CD4-positive, alpha-beta T cell treated with Interferon gamma for 1 hour (primary cell): Measurements from ENCODE around the gene KCNAB1.
"Not testable (repeated sequence)": the region's sequence is repeated elsewhere in the genome, so short reads cannot be mapped to it uniquely, and the experiment has no call there.

Experiments used
- DNase-seq: peaks from one replicate; pipeline ENCODE4 v3.0.0-alpha.2; 2020

KCNAB1 gene

DNA sequence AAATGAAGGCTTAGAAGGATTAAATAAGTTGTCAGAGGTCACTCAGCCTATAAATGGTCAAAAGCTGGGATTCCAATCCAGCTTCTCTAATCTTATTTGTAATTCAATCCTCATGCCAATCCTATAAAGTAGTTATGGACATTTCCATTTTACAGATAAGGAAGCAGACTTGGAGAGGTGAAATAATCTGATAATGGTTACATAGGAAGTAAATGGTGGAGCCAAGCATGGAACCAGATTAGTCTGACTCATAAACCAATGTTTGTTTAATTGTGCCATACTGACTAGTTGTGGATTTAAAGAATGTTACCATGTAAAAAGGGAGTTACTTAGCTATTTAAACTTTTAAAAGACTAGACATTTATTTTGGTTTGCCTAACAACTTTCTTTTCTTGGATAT is 59.7 kb downstream of the KCNAB1 start:
- no peak for DNase-seq

GRCh38 chr3:156181509-156181908 is 61.1 kb downstream of the KCNAB1 start:
- DNase-seq: no peak

DNA sequence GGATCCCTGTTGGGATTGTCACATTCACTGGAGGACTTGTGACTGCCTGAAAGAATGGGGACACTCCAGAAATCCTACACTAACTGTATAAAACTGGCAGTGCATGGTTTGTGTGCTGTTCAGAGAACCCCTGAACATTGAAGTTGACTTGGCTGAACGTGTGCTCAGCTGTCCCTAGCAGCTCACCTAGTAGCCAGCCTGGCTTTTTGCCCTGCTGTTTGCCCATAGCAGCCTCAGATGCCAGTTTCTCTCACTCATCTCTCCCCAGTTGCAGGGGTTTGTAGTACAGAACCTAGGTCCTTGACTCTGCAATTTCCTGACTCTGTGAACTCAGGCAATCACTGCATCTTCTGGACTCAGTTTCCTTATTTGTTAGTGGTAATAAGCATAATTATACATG is 63.0 kb downstream of the KCNAB1 start:
- no peak for DNase-seq

- no peak for DNase-seq
Observed at GRCh38 chr3:156184156-156184555, 63.8 kb downstream of the KCNAB1 start.

DNA sequence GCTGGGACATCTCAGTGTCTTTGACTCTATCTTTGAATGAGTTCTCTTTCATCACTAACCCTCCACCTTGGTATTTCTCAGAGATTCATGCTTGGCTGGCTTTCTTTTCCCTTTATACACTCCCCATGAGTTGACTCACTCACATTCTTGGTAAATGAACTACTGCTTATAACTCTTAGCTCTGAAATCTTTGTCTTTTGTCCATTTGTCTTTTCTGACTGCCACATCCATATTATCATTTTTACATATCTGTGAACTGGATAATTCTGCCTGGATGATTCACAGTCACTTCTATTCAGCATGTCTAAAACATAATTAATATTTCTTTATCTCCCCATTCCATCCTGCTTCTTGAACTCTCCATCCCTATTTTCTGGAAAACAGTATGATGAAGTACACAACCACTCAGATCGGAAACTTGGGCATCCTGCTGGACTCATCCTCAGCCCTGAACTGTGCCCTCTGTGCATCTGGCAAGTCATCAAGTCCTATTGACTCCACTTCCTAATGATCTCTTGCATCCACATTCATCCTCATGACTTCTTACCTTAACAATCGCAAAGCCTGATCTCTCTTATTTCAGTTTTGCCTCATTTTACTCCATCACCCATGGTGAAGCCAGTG is 66.9 kb downstream of the KCNAB1 start:
- DNase-seq: no peak

- no peak for DNase-seq
Observed at GRCh38 chr3:156188757-156189156, 68.4 kb downstream of the KCNAB1 start.

DNA sequence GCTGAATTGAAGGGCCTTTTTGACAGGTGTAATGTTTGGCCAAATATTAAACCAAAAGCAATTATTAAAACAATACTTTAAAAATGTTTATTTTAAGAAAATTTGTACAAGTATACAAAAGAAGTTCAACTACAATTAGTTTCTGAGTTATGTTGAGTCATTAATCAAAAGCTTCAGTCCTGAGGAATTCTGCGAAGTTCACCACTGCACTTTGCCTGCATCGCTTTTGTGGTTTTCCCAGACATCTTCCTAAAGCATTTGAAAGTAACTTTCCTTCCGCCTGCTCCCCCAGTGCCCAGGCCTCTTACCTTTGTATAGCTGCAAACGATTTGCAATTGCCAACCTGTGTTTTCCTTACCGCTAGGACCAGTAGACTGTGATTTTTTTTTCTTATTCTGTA is 69.5 kb downstream of the KCNAB1 start:
- DNase-seq: no peak

- not testable (repeated sequence) for DNase-seq
Observed at GRCh38 chr3:156194945-156195344, 74.6 kb downstream of the KCNAB1 start.

GRCh38 chr3:156197152-156197551 is 76.8 kb downstream of the KCNAB1 start:
- DNase-seq: not testable (repeated sequence)

GRCh38 chr3:156201411-156202405 is 81.3 kb downstream of the KCNAB1 start:
- DNase-seq: no peak

- no peak for DNase-seq
Observed at GRCh38 chr3:156206157-156206556, 85.8 kb downstream of the KCNAB1 start.

DNA sequence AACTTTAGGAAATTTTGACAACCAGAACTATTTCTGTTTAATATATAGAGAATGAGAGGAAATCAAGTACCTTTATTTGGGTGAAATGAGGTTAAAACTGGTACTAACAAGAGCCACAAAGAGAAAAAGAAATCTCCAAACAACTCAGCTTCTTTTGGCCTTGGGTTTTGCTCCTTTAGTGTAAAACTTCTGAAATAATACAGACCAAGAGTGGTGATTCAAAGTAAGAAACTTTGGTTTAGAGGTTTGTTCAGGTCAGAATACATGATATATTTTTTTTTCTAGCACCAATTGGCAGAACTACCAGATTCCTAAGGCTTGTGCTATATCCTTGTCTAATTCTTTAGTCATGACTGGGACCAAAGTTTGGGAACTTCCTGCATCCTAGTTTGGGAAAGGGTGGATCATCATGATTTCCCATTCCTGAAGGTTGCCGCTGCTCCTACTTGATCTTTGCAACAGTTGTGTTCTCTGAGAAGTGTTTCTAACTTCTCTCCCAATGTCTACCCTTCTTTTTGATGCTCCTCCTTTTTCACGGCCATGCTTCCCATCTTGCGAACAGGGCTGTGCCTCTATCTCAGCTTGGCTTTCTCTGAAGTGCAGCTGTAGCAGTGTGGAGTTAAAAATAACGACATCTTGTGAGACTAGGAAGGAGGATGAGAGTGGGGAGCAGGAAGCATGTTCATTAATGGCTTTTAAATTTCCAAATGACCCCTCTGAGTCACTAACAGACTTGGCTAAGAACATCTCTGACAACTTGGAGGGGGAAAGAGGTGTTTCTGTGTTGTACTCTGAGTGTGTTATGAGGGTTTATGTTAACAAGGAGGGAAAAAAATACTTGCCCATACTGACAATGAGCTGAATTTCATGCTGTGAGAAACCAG is 87.7 kb downstream of the KCNAB1 start:
- DNase-seq: no peak

DNA sequence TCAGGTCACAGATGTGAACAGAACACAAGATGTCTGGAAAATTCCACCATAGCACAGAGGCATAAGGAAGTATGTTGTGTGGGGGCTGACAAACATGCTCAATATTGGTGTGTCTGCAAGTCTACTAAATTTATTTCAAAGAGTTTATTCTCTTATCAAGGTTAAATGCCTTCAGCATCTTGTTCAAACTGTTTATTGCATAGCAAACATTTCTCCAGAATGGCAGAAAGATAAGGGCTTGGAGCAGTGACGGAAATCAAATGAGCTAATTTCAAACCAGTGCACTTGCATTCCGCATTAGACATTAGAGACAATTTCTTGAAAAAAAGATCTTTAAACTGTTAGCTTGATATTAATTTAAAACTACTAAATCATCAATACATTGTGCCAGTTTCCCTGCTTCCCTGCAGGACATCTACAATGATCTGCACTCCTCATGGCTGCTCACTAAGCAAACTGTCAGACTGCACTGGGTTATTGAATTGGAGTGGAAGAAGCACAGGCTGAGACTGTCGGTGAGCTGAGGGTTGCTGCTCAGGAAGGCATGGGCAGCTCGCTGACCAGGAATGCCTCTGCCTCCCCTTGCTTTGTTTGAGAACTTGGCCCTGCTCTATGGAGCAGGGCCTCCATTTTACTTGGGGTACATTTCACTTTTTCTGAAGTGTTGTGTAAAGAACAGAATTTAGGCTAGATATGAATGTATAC is 89.4 kb downstream of the KCNAB1 start:
- DNase-seq: no peak

GRCh38 chr3:156211583-156211982 is 91.2 kb downstream of the KCNAB1 start:
- no peak for DNase-seq

DNA sequence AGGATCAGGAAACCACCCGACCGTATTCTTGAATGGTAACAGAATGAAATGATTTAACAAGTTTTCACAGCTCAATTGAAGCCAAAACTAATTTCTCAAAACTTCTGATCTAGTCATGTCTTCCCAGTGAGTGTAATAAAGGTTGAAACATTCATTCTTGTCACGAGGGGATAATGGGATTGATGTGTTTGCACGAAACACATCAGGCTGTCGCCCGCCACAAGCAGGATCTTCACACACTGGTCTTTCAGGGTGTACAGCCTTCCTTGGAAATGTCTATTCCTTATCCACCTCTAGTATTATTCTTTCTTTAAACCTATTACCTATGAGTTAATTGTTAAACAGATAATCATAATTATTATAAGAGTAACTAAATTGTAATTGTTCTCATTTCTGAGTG is 94.3 kb downstream of the KCNAB1 start:
- DNase-seq: no peak

- no peak for DNase-seq
Observed at GRCh38 chr3:156215751-156216150, 95.4 kb downstream of the KCNAB1 start.

- no peak for DNase-seq
Observed at GRCh38 chr3:156216216-156216615, 95.8 kb downstream of the KCNAB1 start.

DNA sequence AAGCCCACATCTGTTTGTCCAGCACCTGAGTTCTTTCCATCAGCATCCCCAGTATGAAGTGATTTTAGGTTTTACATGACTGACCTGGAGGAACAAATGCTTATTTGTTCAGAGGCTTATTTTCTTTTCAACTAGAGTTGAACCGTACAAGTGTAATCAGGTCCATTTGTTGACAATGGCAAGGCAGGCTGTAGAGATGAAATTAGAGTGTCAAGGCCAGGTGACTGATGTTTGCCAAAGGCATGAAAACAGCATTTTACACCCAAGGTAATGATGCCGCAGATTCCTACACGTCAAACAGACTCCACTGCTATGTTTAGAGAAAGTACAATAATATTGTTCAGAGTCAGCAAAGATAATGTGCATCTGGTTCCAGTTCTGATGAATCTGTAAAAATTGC is 96.5 kb downstream of the KCNAB1 start:
- no peak for DNase-seq

GRCh38 chr3:156217674-156218352 is 97.4 kb downstream of the KCNAB1 start:
- no peak for DNase-seq

DNA sequence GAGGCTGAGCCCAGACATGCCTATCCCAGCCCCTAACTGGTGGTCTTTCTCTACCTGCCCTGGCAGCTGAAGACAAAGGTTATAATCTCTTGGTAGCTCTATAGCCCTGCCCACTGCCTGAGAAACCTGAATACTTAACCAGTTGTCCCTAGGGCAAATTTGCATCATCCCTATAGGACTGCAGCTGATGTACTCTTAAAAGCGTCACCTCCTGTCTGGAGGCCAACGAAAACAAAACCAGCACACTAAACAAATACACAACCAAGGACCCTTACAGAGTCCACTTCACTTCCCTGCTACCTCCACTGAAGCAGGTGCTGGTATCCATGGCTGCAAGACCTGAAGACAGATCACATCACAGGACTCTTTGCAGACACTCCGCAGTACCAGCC is 98.0 kb downstream of the KCNAB1 start:
- DNase-seq: no peak

DNA sequence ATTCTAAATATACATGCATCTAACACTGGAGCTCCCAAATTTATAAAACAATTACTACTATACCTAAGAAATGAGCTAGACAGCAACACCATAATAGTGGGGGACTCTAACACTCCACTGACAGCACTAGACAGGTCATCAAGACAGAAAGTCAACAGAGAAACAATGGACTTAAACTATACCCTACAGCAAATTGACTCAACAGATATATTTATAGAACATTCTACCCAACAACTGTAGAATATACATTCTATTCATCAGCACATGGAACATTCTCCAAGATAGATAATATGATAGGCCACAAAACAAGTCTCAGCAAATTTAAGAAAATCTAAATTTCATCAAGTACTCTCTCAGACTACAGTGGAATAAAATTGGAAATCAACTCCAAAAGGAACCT is 102.0 kb downstream of the KCNAB1 start:
- not testable (repeated sequence) for DNase-seq

DNA sequence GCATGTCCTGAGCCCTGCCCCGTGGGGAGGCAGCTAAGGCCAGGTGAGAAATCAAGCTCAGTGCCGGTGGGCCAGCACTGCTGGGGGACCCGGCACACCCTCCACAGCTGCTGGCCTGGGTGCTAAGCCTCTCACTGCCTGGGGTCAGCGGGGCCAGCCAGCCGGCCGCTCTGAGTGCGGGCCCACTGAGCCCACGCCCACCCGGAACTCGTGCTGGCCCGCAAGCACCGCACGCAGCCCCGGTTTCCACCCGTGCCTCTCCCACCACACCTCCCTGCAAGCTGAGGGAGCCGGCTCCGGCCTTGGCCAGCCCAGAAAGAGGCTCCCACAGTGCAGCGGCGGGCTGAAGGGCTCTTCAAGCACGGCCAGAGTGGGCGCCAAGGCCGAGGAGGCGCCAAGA is 103.7 kb downstream of the KCNAB1 start:
- DNase-seq: not testable (repeated sequence)
